SK-N-SH (cell line): ENCODE measurements around the gene HSD11B2. TPM values are rescaled to one million over a fixed set of nuclear protein-coding genes. Genes with fewer than 3 reads are reported as not detected.

Source experiments
- CTCF ChIA-PET: fragments of 300-600, 350-600 bp; formaldehyde crosslinking; extraction: SDS; loops from one replicate; lab custom pipeline; 2021; lab: Yijun Ruan, JAX
- POLR2A ChIA-PET: fragments of 350-600 bp; sonication (Branson Sonifier 250); formaldehyde crosslinking; extraction: SDS; loops from one replicate; lab custom pipeline; 2020; ENCODE audit warnings: antibody characterized with exemption, inconsistent platforms; lab: Yijun Ruan, JAX
- DNase-seq: peaks from one replicate; pipeline ENCODE4 v3.0.0; 2012
- H2AFZ ChIP-seq: fragments of 200-600 bp; sonication (generic); 2 replicates; pipeline ENCODE4 v1.8.1; 2016; ENCODE audit warnings: antibody characterized with exemption, mild to moderate bottlenecking, low read depth
- H3F3A ChIP-seq: fragments of 200-600 bp; sonication (generic); replicated peaks from 2 replicates; pipeline ENCODE3; 2016; ENCODE audit warnings: antibody characterized with exemption, mild to moderate bottlenecking; ENCODE audit not compliant: insufficient read depth
- H3K27ac ChIP-seq, 2 experiments: fragments of 200-500 bp in 1 of 2; fragments of 200-600 bp in 1 of 2; sonication (Bioruptor generic) in 1 of 2; sonication (generic), shearing (Covaris generic) in 1 of 2; 2 replicates each; pipeline versions ENCODE4 v1.5.1 to v1.6.1; 2014 to 2016; ENCODE audit warnings: low read depth in 2 of 2, inconsistent platforms in 1 of 2, low read length in 1 of 2, mild to moderate bottlenecking in 1 of 2, mixed read lengths in 1 of 2
- H3K27me3 ChIP-seq: fragments of 200-600 bp; sonication (generic), shearing (Covaris generic); 2 replicates; pipeline ENCODE4 v1.6.1; 2016; ENCODE audit warnings: mixed run types; ENCODE audit not compliant: insufficient read depth
- H3K36me3 ChIP-seq, 2 experiments: fragments of 200-500 bp in 1 of 2; fragments of 200-600 bp in 1 of 2; sonication (Bioruptor generic) in 1 of 2; sonication (generic) in 1 of 2; replicated peaks in 1 of 2; 2 replicates each; pipeline versions ENCODE3 to v1.5.1; 2014 to 2016; ENCODE audit warnings: low read length in 1 of 2, mild to moderate bottlenecking in 1 of 2; ENCODE audit not compliant: insufficient read depth in 2 of 2, control insufficient read depth in 1 of 2
- H3K4me1 ChIP-seq, 2 experiments: fragments of 200-500 bp in 1 of 2; fragments of 200-600 bp in 1 of 2; sonication (Bioruptor generic) in 1 of 2; sonication (generic), shearing (Covaris generic) in 1 of 2; 2 replicates each; pipeline versions ENCODE4 v1.5.1 to v1.6.1; 2014 to 2016; ENCODE audit warnings: low read depth in 1 of 2, low read length in 1 of 2, mixed run types in 1 of 2; ENCODE audit not compliant: insufficient read depth in 2 of 2, control insufficient read depth in 1 of 2
- H3K4me2 ChIP-seq: fragments of 200-600 bp; sonication (generic), shearing (Covaris generic); 2 replicates; pipeline ENCODE4 v1.6.1; 2017; ENCODE audit warnings: mixed run types
- H3K4me3 ChIP-seq, 2 experiments: fragments of 200-500 bp in 1 of 2; fragments of 200-600 bp in 1 of 2; sonication (Bioruptor generic) in 1 of 2; sonication (generic), shearing (Covaris generic) in 1 of 2; 2 replicates each; pipeline versions ENCODE4 v1.5.1 to v1.8.1; 2014 to 2016; ENCODE audit warnings: low read depth in 2 of 2, inconsistent platforms in 1 of 2, low read length in 1 of 2, mild to moderate bottlenecking in 1 of 2, mixed read lengths in 1 of 2, moderate library complexity in 1 of 2
- H3K79me2 ChIP-seq: fragments of 200-600 bp; sonication (generic); 2 replicates; pipeline ENCODE4 v1.8.1; 2017; ENCODE audit warnings: mild to moderate bottlenecking; ENCODE audit not compliant: insufficient read depth
- H3K9ac ChIP-seq: fragments of 200-600 bp; sonication (generic); 2 replicates; pipeline ENCODE4 v1.6.1; 2017; ENCODE audit warnings: mixed run types
- H3K9me2 ChIP-seq: fragments of 200-600 bp; sonication (generic); 2 replicates; pipeline ENCODE4 v1.6.1; 2017; ENCODE audit warnings: mixed run types
- H3K9me3 ChIP-seq: fragments of 200-600 bp; sonication (generic); 2 replicates; pipeline ENCODE4 v1.6.1; 2017; ENCODE audit warnings: mixed run types, mild to moderate bottlenecking, moderate library complexity
- H4K20me1 ChIP-seq: fragments of 200-600 bp; sonication (generic); 2 replicates; pipeline ENCODE4 v1.6.1; 2017; ENCODE audit warnings: mild to moderate bottlenecking, mixed run types; ENCODE audit not compliant: insufficient read depth
- CHD2 ChIP-seq: fragments of 150-350 bp; IDR thresholded peaks from 2 replicates; pipeline ENCODE4 v1.6.1; 2018; ENCODE audit warnings: low read length; ENCODE audit not compliant: partially characterized antibody
- CTCF ChIP-seq: fragments of 200-600 bp; sonication (generic); IDR thresholded peaks from 2 replicates; pipeline ENCODE4 v1.6.1; 2017; ENCODE audit warnings: antibody characterized with exemption, mild to moderate bottlenecking, moderate library complexity
- GATA2 ChIP-seq: sonication (generic); formaldehyde crosslinking; IDR thresholded peaks from 2 replicates; pipeline ENCODE4 v1.5.0; 2020; ENCODE audit warnings: mild to moderate bottlenecking, missing genetic modification reagents
- IRF3 ChIP-seq: fragments of 150-350 bp; IDR thresholded peaks from 2 replicates; pipeline ENCODE4 v1.6.1; 2016; ENCODE audit warnings: mild to moderate bottlenecking, low read depth, low read length
- NFIC ChIP-seq: IDR thresholded peaks from 2 replicates; pipeline ENCODE4 v1.4.0; 2012; ENCODE audit warnings: borderline replicate concordance
- PBX3 ChIP-seq: IDR thresholded peaks from 2 replicates; pipeline ENCODE4; 2012
- POLR2AphosphoS5 ChIP-seq: IDR thresholded peaks from 2 replicates; pipeline ENCODE4 v1.6.1; 2012; ENCODE audit warnings: low read depth, low read length
- RAD21 ChIP-seq: IDR thresholded peaks from 2 replicates; pipeline ENCODE4 v1.6.1; 2012; ENCODE audit warnings: mild to moderate bottlenecking, low read length
- RFX5 ChIP-seq: IDR thresholded peaks from 2 replicates; pipeline ENCODE4 v1.6.1; 2012; ENCODE audit warnings: mild to moderate bottlenecking, improper control_type of control experiment, low read length
- RXRA ChIP-seq: IDR thresholded peaks from 2 replicates; pipeline ENCODE4 v1.4.0; 2012; ENCODE audit warnings: low read depth, mild to moderate bottlenecking, borderline replicate concordance
- SMC3 ChIP-seq: IDR thresholded peaks from 2 replicates; pipeline ENCODE4 v1.6.1; 2012; ENCODE audit warnings: low read depth, low read length, improper control_type of control experiment
- USF1 ChIP-seq: IDR thresholded peaks from 2 replicates; pipeline ENCODE4 v1.4.0; 2012; ENCODE audit warnings: low read depth, borderline replicate concordance
- YY1 ChIP-seq: IDR thresholded peaks from 2 replicates; pipeline ENCODE4 v1.4.0; 2012; ENCODE audit warnings: low read depth, mild to moderate bottlenecking
- WGBS: methylation state at CpG from one replicate; pipeline ENCODE4 v1.1.6; 2017; ENCODE audit warnings: low lambda C conversion rate; 5-methylcytosine and 5-hydroxymethylcytosine counted together
- polyA plus RNA-seq, 3 experiments: library from polyadenylated mRNA; depleted of rRNA; stranded (reverse); fragments of >200 nt; gene quantifications; 2 replicates each; pipeline ENCODE4 v1.2.3, GENCODE V29; 2012

The HSD11B2 gene
- polyA plus RNA-seq, 1 of the 3 experiments (the other 2 are of a cell fraction), result 0.23 TPM

GRCh38 chr16:67447508-67448076 is 16.7 kb downstream of the HSD11B2 start:
- no peak overlapping the region for H3K4me3 ChIP-seq
- WGBS, result 78% methylated on average over 5 of the region's 6 CpGs

More at GRCh38 chr16:67447508-67448076, 16.7 kb downstream of the HSD11B2 start:
- Histone ChIP-seq H3K4me1 (peaks cover 0 to 32% of the 10 kb centered on the region in 2 experiments; a peak in 1 of 4 replicates), H3K9me2 (no peaks in the 10 kb centered on the region), H3K79me2 (peaks cover 4% of the 10 kb centered on the region; the same call in 1 of the 2 replicates), H3K27me3 (no peaks in the 10 kb centered on the region), H3F3A (no peaks in the 10 kb centered on the region), H3K4me2 (no peak overlapping the region), H3K9me3 (no peaks in the 10 kb centered on the region), H3K36me3 (peaks cover 0 to 27% of the 10 kb centered on the region in 2 experiments), H3K27ac (no peak overlapping the region), H2AFZ (no peak overlapping the region), H3K9ac (no peak overlapping the region), H4K20me1 (peaks cover 25% of the 10 kb centered on the region; the same call in 1 of the 2 replicates)
- CTCF ChIA-PET, result interaction anchor here (0.6 to 3.9 kb wide), 17 partner anchors 9 to 187 kb away, joined by 3 to 31 read pairs (median 3); partner anchors contain the start of genes ATP6V0D1 and HSD11B2
- no peak for TF ChIP-seq RXRA
- TF ChIP-seq POLR2AphosphoS5, result no peak
- no peak for TF ChIP-seq NFIC
- peak; percentile 43; the same call in 1 of the 2 replicates for TF ChIP-seq YY1
- TF ChIP-seq CTCF, result peak; percentile 55
- TF ChIP-seq RFX5, result no peak
- TF ChIP-seq USF1, result no peak
- no peak for TF ChIP-seq PBX3
- TF ChIP-seq SMC3, result peak; percentile 32; the same call in 1 of the 2 replicates
- no peak for TF ChIP-seq IRF3
- peak; percentile 44; the same call in 1 of the 2 replicates for TF ChIP-seq RAD21
- no peak for TF ChIP-seq CHD2
- TF ChIP-seq GATA2 (CRISPR knock-in tag), result no peak
- POLR2A ChIA-PET, result no interaction called here
- peak; percentile 70 for DNase-seq
